Anterior cingulate cortex (tissue), 58 donors: ENCODE results near the gene CTDSP2.
A peak's percentile ranks its signal among the peaks of the same experiment; 100 is the strongest.
"Not testable (repeated sequence)": the region's sequence is repeated elsewhere in the genome, so short reads cannot be mapped to it uniquely, and the experiment has no call there.

Experiments used
- DNase-seq, 58 donors: peaks; one replicate each; lab custom pipeline; 2025; lab: John Stamatoyannopoulos, UW

The CTDSP2 gene

DNA sequence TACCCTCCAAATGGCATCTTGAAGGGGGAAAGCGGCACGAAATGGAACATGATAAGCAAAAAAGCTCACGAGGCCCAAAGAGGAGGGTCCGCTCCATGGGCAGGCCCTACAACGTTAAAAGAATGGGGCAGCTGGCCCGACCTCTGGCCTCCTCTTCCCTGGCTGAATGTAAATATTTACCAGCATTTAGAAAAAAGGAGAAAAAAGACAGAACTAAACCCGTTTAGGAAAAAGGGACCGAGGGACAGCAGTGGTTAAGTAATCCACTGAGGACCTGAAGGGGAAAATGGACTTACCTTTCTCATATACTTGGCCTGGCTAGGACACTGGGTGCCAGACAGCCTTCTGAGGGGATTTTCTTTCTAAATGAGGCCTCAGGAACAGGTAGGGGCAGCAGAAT lies 26.4 kb downstream of the CTDSP2 start:
- DNase-seq, result not testable (repeated sequence)

DNA sequence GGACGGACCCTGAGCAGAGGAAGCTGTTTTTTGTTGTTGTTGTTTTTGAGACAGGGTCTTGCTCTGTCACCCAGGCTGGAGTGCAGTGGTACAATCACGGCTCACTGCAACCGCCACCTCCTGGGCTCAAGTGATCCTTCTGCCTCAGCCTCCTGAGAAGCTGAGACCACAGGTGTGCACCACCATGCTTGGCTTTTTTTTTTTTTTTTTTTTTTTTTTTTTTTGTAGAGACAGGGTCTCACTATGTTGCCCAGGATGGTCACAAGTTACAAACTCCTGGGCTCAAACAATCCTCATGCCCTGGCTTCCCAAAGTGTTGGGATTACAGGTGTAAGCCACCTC lies 28.6 kb downstream of the CTDSP2 start:
- DNase-seq, result not testable (repeated sequence)

DNA sequence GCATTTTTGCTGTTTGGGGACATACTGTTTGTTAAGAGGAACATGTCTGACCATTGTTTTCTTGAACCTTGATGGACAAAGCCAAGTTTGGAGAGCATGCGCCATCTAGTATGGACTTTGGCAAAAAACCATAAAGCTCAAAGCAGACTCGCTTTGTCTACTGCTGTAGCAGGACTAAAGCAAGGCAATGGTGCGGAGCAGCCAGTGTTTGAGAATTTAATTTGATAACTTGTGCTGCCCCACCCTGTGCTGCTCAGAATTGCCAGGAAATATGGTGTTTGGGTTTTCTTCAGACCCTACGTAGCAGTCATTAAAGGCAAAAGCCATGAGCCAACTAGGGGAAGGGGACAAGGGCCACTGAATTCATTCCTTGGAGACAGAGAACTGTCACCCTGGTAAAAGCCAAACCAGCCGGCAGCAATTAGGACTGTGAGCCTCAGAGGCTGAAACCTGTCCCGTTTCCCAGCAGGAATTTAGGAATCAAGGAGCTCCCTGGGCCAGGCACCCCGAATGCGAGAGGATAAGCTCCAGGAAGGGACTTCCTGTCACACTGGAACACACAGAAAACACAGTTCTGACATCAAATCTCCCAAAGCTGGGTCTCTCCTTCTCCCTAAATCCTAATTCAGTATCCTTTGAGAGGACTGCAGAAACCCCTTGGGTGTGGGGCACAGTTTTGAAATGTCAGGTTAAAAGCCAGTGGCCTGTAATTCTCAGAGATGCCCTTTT lies 29.1 kb downstream of the CTDSP2 start:
- no peak for DNase-seq

DNA sequence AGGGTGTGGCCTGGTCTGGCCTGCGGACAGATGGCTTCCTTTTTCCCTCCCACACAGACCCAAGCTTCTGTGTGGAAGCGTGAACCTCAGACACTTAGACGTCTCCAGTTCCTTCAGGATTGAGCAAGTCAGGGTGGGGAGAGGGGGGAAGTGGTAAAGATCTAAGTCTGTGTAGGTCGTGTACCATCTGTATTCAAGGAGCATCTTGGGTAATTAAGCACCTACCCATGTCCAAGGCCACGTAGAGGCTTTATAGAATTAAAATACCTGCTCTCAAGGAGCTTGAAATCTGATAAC lies 29.7 kb downstream of the CTDSP2 start:
- DNase-seq, result no peak

DNA sequence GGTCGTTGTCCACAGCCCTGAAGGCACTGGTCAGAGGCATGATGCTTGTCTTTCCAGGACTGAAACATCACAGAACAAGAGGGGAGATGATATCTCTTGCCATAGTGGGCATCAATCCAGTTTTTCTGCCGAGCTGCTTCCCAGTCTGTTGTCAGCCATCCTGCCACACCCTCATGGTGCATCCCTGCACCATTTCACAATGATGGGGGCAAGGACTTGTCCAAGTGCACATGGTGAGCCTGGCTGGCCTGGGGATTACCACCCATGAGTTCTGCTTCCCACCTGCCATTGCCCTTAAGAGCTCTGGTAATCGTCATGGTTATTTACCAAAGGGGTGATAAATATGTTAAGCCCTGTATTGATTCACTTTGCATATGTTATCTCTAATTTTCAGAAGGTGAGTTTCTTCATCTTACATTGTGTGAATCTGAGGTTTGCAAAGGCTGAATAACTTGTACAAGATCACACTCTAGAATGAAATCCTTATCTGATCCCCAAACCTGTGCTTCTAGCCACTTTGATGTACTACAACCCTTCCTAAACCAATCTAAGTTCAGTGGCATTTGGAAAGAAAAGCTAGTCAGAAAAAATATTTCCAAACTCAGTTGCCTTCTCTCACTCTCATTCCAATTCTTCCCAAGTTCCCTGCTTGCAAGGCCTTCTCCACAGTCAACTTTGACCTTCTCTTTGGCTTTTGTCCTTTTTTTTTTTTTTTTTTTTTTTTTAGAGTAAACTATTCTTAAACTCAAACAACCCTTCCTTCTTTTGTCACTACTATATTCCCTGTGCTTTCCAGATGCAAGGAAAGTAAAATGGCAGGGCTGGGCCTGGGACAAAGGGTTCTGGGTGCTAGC lies 30.3 kb downstream of the CTDSP2 start:
- no peak for DNase-seq

DNA sequence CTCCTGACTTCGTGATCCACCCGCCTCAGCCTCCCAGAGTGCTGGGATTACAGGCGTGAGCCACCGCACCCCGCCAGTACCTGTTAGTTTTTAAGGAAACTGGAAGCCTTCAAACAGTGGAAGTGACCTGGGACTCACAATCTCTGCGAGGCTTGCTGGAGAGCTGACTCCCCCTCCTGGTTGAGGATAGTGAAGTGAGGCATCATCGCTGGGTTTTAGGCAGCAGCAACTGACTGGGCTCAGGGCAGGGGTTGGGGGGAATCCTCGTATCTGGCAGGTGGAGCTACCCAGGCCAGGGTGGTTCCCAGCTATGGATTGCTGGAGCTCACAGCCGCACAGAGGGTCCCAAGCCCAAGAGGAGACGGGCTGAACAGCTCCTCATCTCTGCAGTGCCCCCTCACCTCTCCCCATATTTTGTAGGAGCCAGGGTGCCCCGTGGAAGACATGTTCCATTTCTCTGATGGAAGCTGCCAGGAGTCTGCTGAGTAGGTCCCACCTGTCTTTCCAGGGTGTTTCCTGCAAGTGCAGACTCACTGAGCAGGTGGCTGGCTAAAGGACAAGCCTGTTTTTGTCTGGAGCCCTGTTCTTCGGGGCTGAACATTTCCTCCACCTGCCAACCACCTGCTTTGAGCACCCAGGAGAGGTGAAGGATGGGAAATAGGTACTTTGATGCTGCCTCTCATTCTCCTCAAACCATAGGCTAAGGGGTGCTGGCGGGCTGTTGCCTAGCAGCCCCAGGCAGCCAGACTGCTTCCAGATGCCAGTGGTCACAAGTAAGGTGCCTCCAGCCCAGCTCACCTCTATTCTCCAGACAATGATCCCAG lies 31.1 kb downstream of the CTDSP2 start:
- no peak for DNase-seq

DNA sequence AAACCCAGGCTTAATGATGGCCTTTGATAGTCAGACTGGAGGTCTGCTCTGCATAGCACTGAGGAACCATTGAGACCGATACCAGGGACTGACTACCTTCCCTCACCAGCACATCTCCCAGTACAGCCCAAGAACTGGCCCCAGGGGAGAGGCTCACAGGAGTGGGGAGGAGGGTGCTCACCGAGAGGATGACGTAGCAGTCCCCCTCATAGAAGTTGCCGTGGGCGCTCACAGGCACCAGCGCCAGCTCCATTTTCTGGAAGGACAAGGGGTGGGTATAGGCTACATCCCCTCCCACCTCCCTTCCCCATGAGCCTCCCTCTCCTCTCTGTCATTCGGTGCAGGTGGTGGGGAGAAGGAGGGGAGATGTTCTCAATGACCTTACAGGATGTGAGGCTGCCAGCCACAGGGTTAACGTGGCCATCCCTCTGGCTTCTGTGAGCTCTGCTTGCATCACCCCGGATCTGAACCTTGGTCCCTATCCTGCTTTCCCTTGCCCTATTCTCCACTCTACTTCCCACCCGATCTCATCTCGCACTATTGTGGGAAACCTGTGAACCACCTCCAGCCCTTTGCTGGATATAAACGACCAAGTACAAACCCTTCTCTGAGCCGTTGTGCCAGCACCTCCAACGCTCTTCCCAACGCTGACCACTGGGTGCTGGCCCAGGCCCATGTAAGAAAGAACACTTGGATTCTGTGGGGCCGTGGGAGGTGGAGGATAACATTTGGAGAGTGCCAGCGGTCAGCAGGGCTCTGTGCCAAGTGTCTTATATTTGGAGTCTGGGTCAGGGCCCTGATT lies 32.4 kb downstream of the CTDSP2 start:
- no peak for DNase-seq

DNA sequence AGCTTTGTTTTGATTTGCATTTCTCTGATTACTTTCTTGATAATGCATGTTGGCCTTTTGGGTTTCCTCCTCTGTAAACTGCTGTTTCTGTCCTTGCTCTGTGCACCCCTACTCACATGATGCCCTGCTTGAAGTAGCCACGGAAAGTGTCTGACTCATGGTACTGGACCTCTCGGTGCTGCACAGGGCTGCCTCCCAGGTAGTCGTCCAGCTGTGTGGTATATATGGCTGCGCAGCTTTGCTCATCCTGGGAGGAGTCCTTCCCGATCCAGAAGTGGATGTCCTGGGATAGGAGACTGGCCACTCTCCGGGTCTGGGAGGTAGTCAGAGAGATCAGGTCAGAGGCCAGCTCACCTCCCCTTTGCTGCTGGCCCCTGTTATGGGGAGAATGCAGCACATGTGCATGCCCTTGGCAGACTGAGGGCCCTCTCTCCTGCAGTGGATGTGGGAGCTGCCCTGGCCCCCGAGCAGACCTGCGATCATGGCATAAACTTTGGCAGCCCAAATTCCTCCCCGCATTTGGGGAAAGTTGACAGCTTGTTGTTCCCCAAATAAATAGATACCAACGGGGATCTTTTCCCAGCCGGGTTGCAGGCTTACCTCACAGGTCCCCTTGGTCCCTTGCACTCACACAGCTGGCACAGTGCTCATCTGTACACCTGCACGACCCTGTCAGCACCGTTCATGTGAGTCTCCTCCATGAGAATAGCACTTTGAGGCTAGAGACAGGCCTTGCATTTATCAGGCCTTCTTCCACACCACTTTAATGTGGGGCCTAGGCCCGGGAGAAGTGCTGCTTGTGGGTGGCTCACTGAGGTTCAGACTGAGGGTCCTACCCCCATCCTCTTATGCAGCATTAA lies 33.2 kb downstream of the CTDSP2 start:
- no peak for DNase-seq

DNA sequence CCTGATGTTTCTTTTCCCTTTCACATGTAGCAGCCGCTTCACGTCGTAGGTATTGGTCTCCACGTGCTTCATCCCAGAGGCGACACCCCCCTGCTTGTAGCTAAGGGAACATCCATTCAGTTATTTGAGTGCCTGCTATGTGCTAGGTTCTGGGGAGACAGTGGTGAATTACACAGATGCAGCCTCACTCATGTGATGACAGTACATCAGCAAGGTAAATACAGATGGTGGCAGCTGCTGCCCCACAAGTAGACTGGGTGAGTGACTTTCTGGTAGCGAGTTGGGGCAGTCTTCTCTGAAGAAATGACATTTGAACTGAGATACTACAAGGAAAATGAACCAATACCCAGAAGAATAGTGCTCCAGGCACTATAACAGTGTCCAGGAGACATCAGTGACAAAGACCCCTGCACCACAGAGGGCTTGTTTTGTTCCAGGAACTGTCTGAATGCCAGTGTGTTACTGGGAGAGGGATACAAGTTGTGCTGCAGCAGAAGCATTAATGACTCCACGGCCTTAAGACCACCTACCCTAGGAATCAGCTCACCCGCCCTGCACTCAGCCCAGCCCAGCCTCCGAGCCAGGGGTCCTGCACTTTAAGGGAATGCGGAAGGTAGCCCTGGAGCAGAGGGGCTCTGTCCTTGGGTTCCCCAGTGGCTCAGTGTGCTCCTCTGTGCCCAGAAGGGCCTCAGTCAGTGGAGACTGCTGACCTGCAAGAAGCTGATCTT lies 35.3 kb downstream of the CTDSP2 start:
- no peak for DNase-seq

DNA sequence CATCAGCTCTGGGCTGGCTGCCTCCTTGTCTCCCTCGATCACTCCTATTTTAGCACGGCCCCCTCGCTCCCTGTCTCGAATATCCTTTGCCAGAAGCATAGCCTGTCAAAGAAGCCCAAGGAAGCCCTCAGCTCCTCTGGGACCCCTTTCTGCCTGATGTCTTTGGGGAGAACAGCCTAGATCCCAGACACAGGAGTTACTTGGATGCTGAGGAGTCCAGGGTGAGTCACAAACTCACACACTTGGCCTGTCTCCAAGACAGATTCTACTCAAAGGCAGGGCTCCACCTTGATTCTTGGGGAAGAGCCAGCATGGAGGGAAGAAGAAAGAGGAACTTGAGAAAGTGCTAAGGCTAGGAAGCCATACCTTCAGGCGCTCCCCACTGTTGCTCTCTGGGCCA lies 36.1 kb downstream of the CTDSP2 start:
- DNase-seq, result no peak

DNA sequence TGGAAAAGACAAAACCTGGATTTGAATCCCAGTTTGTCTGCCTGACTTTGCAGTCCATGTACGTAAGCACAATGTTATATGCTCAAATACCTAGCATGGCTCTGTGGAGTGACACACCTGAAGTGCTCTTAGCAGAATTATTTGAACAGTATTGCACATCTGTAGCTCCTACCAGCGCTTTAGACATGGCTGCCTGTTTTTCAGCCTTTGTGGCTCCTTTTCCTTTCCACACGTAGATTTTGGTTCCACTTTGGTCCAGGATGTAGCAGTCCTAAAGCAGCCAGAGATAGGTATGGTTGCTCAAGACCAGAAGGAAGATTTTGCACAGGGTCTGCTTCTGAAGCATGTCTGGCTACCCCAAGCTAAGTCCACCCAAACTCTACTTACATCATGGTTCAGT lies 37.1 kb downstream of the CTDSP2 start:
- DNase-seq, result no peak

DNA sequence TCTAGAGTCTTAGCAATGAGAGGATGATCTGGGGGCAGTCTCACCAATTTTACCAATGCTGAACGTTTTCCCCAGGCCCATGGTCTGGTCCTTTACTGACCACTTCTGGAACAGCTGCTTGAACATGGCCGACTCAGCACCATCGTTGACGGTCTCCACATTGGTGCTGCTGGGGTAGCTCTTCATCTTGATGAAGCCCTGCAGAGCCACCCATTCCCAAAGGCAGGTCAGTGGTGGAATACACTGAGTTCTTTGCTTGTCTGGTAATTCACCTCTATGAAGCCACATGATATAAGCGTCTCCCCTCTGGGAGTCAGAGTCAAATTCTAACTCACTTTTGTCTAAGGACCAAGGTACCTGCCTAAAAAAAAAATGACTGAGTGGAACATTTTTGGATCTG lies 38.2 kb downstream of the CTDSP2 start:
- DNase-seq, result no peak

DNA sequence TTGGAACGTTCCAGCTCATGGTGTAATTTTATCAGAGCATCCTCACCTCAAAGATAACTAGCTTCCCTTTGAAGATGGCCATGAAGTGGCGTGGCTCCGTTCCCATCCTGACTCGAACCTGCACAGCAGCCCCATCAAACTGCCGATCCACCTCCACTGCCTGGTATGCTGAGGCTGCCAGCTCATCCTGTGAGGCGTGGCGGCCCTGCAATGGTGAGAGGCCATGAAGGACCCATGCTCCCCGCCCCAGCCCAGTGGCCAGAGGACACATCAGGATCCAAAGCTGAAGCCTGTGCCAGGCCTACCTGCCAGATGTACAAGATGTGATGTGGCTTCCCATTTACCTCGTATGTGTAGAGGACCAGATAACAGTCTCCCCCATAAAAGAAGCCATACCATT lies 39.2 kb downstream of the CTDSP2 start:
- DNase-seq, result no peak

DNA sequence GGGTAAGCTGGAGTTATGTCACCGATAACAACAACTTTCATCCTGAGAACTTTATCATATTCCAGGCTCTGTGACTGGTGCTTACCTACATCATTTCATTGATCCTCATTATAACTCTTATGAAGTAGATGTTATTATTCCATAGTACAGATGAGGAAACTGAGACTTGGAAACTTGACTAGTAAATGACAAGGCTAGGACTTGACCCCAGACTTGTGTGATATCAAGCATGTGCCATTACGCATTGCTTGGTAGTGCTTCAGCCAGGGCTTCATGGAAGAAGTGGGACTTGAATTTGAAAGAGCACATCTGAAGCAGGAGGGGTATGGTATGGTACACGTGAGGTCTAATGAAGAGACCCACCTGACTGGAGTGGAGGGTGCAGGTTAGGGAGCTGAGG lies 39.9 kb downstream of the CTDSP2 start:
- no peak for DNase-seq

DNA sequence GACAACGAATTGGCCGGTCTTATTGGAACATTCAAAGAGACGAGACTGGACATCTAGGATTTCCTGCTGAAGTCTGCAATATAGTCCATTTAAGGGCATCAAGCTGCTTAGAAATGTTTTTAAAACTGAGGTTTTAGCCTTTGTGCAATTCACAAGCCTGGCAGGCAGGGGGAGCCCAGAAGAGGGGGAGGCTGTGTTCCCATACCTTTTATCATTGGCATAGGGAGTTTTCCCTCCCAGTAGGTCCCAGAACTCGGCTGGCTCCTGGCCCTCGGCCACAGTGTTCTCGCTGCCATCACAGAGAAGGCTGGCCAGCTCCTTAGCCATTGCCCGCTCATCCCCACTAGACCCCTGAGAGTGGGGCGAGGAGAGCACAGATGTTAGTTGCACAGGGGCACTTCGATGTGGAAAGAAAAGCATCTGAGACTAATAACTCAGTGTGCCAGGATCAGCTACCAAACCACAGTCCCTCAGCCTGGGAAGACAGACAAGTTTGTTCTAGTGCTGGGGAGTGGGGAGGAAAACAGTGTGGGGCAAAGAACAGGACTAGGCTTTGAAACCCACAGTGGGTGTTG lies 43.1 kb downstream of the CTDSP2 start:
- peak in 16 of 58 donors; percentile 9 to 41 (median 18) for DNase-seq

DNA sequence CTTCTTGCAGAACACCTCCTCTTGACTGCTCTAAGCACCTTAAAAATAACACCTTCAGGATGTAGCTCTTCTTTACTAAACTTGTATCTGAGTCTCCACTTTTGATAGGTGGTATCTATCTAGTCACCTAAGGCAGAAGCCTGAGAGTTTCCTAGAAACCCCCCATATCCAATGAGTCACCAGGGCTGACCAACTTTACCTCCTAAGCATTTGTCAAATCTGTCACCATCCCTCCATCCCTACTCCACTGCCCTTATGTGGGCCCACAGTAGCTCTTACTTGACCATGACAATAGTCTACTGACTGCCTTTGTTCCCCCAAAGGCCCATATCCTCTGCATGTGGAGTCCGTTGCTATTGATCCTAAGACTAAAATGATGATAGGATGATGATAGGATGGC lies 43.9 kb downstream of the CTDSP2 start:
- DNase-seq, result no peak

DNA sequence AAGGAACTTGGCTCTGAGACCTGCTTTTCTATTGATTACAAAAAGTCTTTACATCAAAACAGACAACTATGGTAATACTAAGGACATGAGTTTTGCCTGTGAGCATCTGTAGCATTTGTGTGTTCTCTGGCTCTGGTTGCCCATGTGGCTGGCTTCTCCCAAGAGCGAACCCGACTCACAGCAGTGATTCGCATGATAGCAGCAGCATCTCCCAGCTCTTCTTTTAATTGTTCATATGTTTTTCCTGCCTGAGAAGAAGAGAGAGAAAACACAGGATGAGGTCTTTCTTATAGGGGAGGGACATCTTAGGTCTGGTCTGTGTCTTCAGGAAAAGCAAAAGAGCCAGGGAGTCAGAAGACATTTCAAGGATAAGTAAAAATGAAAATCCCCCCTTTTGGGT lies 45.6 kb downstream of the CTDSP2 start:
- DNase-seq, result no peak

DNA sequence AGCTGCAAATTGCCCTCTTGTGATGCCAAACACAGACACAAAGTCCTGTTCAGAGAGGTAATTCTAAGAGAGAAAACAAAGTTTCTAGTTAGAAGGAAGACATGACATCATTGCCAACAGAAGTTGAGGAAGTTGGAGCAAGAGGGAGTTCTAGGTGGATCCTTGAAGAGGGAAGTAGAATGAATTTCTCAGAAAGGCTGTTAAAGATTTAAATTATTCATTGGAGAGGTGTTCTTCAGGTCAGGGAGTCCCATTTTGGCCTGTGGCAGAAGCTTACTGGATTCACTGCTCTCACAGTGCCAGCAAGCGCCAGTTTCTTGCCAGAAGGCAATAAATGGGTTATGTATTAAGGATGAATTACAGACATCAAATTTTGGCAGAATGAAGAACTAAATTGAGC lies 48.6 kb downstream of the CTDSP2 start:
- no peak for DNase-seq

DNA sequence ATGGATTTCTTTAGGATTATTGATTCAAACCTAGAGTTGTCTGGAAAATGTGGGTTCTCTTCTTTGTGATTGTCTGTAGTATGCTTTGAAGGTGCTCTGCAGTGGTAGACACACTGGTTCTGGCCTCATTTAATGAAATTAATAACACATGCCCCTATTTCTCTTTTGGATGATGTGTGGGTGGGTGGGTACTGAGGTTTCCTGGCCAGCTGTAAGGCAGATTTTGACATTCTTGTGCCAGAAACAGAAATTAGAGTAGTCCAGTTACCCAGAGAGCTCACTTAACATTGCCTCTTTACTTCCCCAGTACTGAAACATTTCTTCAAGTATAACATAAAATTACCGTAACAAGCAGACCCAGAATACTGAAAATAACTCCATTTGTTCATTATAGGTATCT lies 49.5 kb downstream of the CTDSP2 start:
- no peak for DNase-seq
